Right lung (tissue), 5 donors: ENCODE measurements around the gene ZNF205. TPM values are rescaled to one million over a fixed set of nuclear protein-coding genes. Genes with fewer than 3 reads are reported as not detected.

ENCODE experiments used
- polyA plus RNA-seq, 5 donors: library from polyadenylated mRNA; unstranded; fragments of 120-200 nt; gene quantifications; one replicate each; pipeline versions ENCODE4 v1.2.1 to v1.2.3, GENCODE V29; 2013; ENCODE audit warnings: inconsistent platforms in 1 of 5, low replicate concordance in 1 of 5; ENCODE audit not compliant: insufficient read length in 5 of 5, insufficient read depth in 1 of 5

ZNF205 gene
- polyA plus RNA-seq, 5 donors, result 12.6 to 20.4 (median 14.8) TPM

Other genes starting within 250 kb of the ZNF205 start
- 10 to 100 TPM; 14.0 to 34.9 (median 19.8) TPM for gene FLYWCH2, start 229.4 kb upstream of the ZNF205 start, polyA plus RNA-seq
- gene FLYWCH1, start 200.7 kb upstream of the ZNF205 start, polyA plus RNA-seq, result 10 to 100 TPM; 14.7 to 41.5 (median 20.0) TPM
- gene KREMEN2, start 148.3 kb upstream of the ZNF205 start, polyA plus RNA-seq, result under 1 TPM; 0.16 to 0.87 (median 0.26) TPM
- gene PAQR4, start 143.2 kb upstream of the ZNF205 start, polyA plus RNA-seq, result 10 to 100 TPM; 12.0 to 18.5 (median 13.2) TPM
- gene PKMYT1, start 132.1 kb upstream of the ZNF205 start, polyA plus RNA-seq, result 10 to 100 TPM; 14.5 to 22.9 (median 15.4) TPM
- gene CLDN9, start 99.7 kb upstream of the ZNF205 start, polyA plus RNA-seq, result 1 to 10 TPM; 4.0 to 7.3 (median 6.3) TPM
- 100 to 1,000 TPM in 4 of 5 donors, 10 to 100 TPM in 1; 86.3 to 124 (median 118) TPM for gene CLDN6, start 94.4 kb upstream of the ZNF205 start, polyA plus RNA-seq
- 1 to 10 TPM; 2.7 to 6.8 (median 3.6) TPM for gene TNFRSF12A, start 92.2 kb upstream of the ZNF205 start, polyA plus RNA-seq
- 10 to 100 TPM; 26.6 to 45.7 (median 34.8) TPM for gene HCFC1R1, start 88.6 kb upstream of the ZNF205 start, polyA plus RNA-seq
- 10 to 100 TPM; 20.0 to 37.5 (median 27.2) TPM for gene THOC6, start 88.6 kb upstream of the ZNF205 start, polyA plus RNA-seq
- gene BICDL2, start 75.6 kb upstream of the ZNF205 start, polyA plus RNA-seq, result 1 to 10 TPM; 2.2 to 5.1 (median 2.6) TPM
- 1 to 10 TPM; 1.4 to 3.4 (median 2.1) TPM for gene MMP25, start 66.0 kb upstream of the ZNF205 start, polyA plus RNA-seq
- 100 to 1,000 TPM in 1 of 5 donors, 10 to 100 TPM in 4; 39.7 to 103 (median 61.6) TPM for gene IL32, start 46.9 kb upstream of the ZNF205 start, polyA plus RNA-seq
- under 1 TPM in 2 of 5 donors, not detected in 3; 0.09 to 0.12 TPM for gene ZSCAN10, start 13.3 kb upstream of the ZNF205 start, polyA plus RNA-seq
- 10 to 100 TPM; 10.5 to 18.5 (median 14.7) TPM for gene ZNF213, start 22.4 kb downstream of the ZNF205 start, polyA plus RNA-seq
- gene OR1F1, start 75.6 kb downstream of the ZNF205 start, polyA plus RNA-seq, result not detected
- 10 to 100 TPM; 11.3 to 15.4 (median 13.7) TPM for gene ZNF200, start 122.6 kb downstream of the ZNF205 start, polyA plus RNA-seq
- gene MEFV, start 144.0 kb downstream of the ZNF205 start, polyA plus RNA-seq, result under 1 TPM; 0.40 to 0.67 (median 0.47) TPM
- 10 to 100 TPM; 42.2 to 54.7 (median 48.7) TPM for gene ZNF263, start 170.9 kb downstream of the ZNF205 start, polyA plus RNA-seq
- gene TIGD7, start 192.8 kb downstream of the ZNF205 start, polyA plus RNA-seq, result 10 to 100 TPM; 11.4 to 15.6 (median 12.5) TPM
- 10 to 100 TPM; 41.1 to 64.3 (median 51.0) TPM for gene ZNF75A, start 192.9 kb downstream of the ZNF205 start, polyA plus RNA-seq
- under 1 TPM; 0.39 to 0.93 (median 0.50) TPM for gene OR2C1, start 243.3 kb downstream of the ZNF205 start, polyA plus RNA-seq